ENCODE measurements around the gene ZSCAN2. TPM values are rescaled to one million over a fixed set of nuclear protein-coding genes. Genes with fewer than 3 reads are reported as not detected.

Gene ZSCAN2
- total and polyA plus RNA-seq, 2 of the 4 experiments (the other 2 are of a cell fraction) = 10.4 to 18.3 TPM

GRCh38 chr15:84611631-84612030 lies 10.8 kb downstream of the ZSCAN2 start:
- Histone ChIP-seq H2AK9ac (replicated peaks; ENCODE audit: low read depth, low read length, poor library complexity) (no peak overlapping the region), H3K9ac (ENCODE audit: low read depth, low read length) (no peak overlapping the region), H3K9me3 (ENCODE audit: control insufficient read depth, insufficient read depth, low read length) (no peaks in the 10 kb centered on the region), H4K8ac (ENCODE audit: low read depth in 2 of 2, low read length in 2 of 2) (no peak overlapping the region), H3K23ac (ENCODE audit: low read depth, low read length) (no peak overlapping the region), H2AK5ac (ENCODE audit: low read depth, low read length) (no peak overlapping the region), H2BK120ac (ENCODE audit: low read depth, low read length) (no peak overlapping the region), H4K20me1 (ENCODE audit: insufficient read depth, low read length) (peaks cover 8% of the 10 kb centered on the region; the same call in 1 of the 2 replicates), H4K91ac (ENCODE audit: insufficient read depth, low read depth, low read length) (no peak overlapping the region), H3K4me1 (ENCODE audit: control insufficient read depth, insufficient read depth, low read length) (no peaks in the 10 kb centered on the region), H2BK15ac (ENCODE audit: low read depth, low read length) (no peak overlapping the region), H3K9me1 (ENCODE audit: insufficient read depth, low read length) (no peaks in the 10 kb centered on the region), H3K14ac (replicated peaks; ENCODE audit: low read depth, low read length) (no peak overlapping the region), H2BK20ac (ENCODE audit: low read depth, low read length) (no peak overlapping the region), H3K27me3 (ENCODE audit: control insufficient read depth, insufficient read depth, low read length) (no peaks in the 10 kb centered on the region), H3K4ac (ENCODE audit: low read depth, low read length) (no peak overlapping the region), H2AFZ (replicated peaks; ENCODE audit: low read length, poor library complexity) (no peak overlapping the region), H4K5ac (ENCODE audit: low read depth, low read length) (no peak overlapping the region), H3K27ac (ENCODE audit: insufficient read depth, low read length) (no peak overlapping the region), H2BK5ac (ENCODE audit: low read depth, low read length, poor library complexity, severe bottlenecking) (no peak overlapping the region), H3K4me2 (ENCODE audit: low read depth, low read length) (no peak overlapping the region), H3K79me1 (ENCODE audit: low read depth in 1 of 2, low read length in 2 of 2) (peaks cover 11 to 47% of the 10 kb centered on the region in 2 experiments), H3K56ac (ENCODE audit: extremely low read depth, insufficient read depth, low read length) (no peak overlapping the region), H3K18ac (ENCODE audit: low read depth, low read length) (no peak overlapping the region), H3K4me3 (ENCODE audit: insufficient read depth, low read depth, low read length) (no peak overlapping the region), H3K36me3 (ENCODE audit: control insufficient read depth, insufficient read depth, low read length) (peaks cover 18% of the 10 kb centered on the region)
- WGBS, 2 experiments (ENCODE audit: extremely low coverage in 2 of 2, insufficient read length in 1 of 2) = 100% methylated on average over 1 of the region's 7 CpGs; no CpG with 5 or more reads in 1 of the 2 experiments
- DNase-seq (peak; percentile 52), ATAC-seq (ENCODE audit: low read depth) (peak; percentile 59; the same call in 1 of the 2 replicates)
- intact Hi-C loops (cut with micrococcal nuclease) (no loop called here), in situ Hi-C loops (cut with MboI; ENCODE audit: low sequenced_read_pairs) (no loop called here), dilution Hi-C loops (cut with HindIII; ENCODE audit: low sequenced_read_pairs, unreplicated experiment) (no loop called here)
- TF ChIP-seq NFE2L2 (IDR thresholded peaks at IDR 0.05; ENCODE audit: low read depth, low read length) = no peak
- TF ChIP-seq USF2 (IDR thresholded peaks at IDR 0.05; ENCODE audit: low read depth, low read length) = no peak
- ChIA-PET CTCF (no interaction called here), POLR2A (ENCODE audit: unreplicated experiment) (no interaction called here)
- BruUV-seq (replicated peaks) = no TSS peak

Data from IMR-90 (cell line).